Caco-2 (cell line): ENCODE data around the gene MMP26. TPM values are rescaled to one million over a fixed set of nuclear protein-coding genes. Genes with fewer than 3 reads are reported as not detected.

ENCODE experiments used
- Bru-seq: library from RNA; stranded (reverse); fragments of 400-500 nt; gene quantifications from one replicate; lab custom pipeline; 2021; lab: Mats Ljungman, UMichigan
- BruChase-seq, 2 experiments: library from RNA; stranded (reverse); fragments of 400-500 nt; gene quantifications; one replicate each; lab custom pipeline; 2021; lab: Mats Ljungman, UMichigan
- BruUV-seq: library from RNA; stranded (reverse); fragments of 400-500 nt; replicated peaks from 2 replicates; lab custom pipeline; 2021; lab: Mats Ljungman, UMichigan
- CTCF ChIA-PET: fragments of 300-600 bp; sonication (Branson Sonifier 250); formaldehyde crosslinking; loops from one replicate; lab custom pipeline; 2022; ENCODE audit warnings: antibody characterized with exemption; lab: Charles Lee
- POLR2A ChIA-PET: fragments of 300-600 bp; sonication (Branson Sonifier 250); formaldehyde crosslinking; loops from one replicate; lab custom pipeline; 2022; ENCODE audit warnings: antibody characterized with exemption; lab: Charles Lee
- DNase-seq, 2 experiments: peaks; one replicate each; pipeline versions ENCODE4 v3.0.0 to v3.0.0-alpha.2; 2020 to 2022
- H3K27me3 ChIP-seq: replicated peaks from 2 replicates; pipeline ENCODE4 v1.6.0; 2011; ENCODE audit warnings: low read length; ENCODE audit not compliant: control insufficient read depth, insufficient read depth
- H3K36me3 ChIP-seq: 2 replicates; pipeline ENCODE4 v1.5.1; 2011; ENCODE audit warnings: low read length; ENCODE audit not compliant: control insufficient read depth, insufficient read depth
- H3K4me1 ChIP-seq: fragments of 250-450 bp; sonication (Bioruptor Pico); 2 replicates; pipeline ENCODE4 v1.5.1; 2020; ENCODE audit warnings: mild to moderate bottlenecking
- H3K4me3 ChIP-seq: 2 replicates; pipeline ENCODE4 v1.5.1; 2011; ENCODE audit warnings: low read depth, mild to moderate bottlenecking, control low read depth, low read length
- H3K9me3 ChIP-seq: fragments of 250-450 bp; sonication (Bioruptor Pico); 2 replicates; pipeline ENCODE4 v1.5.1; 2020; ENCODE audit warnings: mild to moderate bottlenecking, moderate library complexity
- H3K27ac Mint-ChIP-seq: one replicate; pipeline ENCODE4 v1.8.0; 2022; ENCODE audit warnings: mixed read lengths; ENCODE audit not compliant: unreplicated experiment
- H3K27me3 Mint-ChIP-seq: one replicate; pipeline ENCODE4 v1.8.0; 2022; ENCODE audit warnings: mixed read lengths; ENCODE audit not compliant: insufficient read depth, unreplicated experiment
- H3K36me3 Mint-ChIP-seq: one replicate; pipeline ENCODE4 v1.8.0; 2022; ENCODE audit warnings: mild to moderate bottlenecking, mixed read lengths; ENCODE audit not compliant: insufficient read depth, unreplicated experiment
- H3K4me1 Mint-ChIP-seq: one replicate; pipeline ENCODE4 v1.8.0; 2022; ENCODE audit warnings: low read depth, mixed read lengths; ENCODE audit not compliant: unreplicated experiment
- H3K4me3 Mint-ChIP-seq: one replicate; pipeline ENCODE4 v1.8.0; 2022; ENCODE audit warnings: mild to moderate bottlenecking, moderate library complexity, mixed read lengths; ENCODE audit not compliant: unreplicated experiment
- H3K9me3 Mint-ChIP-seq: one replicate; pipeline ENCODE4 v1.8.0; 2022; ENCODE audit warnings: mixed read lengths; ENCODE audit not compliant: unreplicated experiment
- CTCF ChIP-seq, 2 experiments: fragments of 200-600 bp in 1 of 2; IDR thresholded peaks; 1 replicate in 1 of 2; 2 replicates in 1 of 2; pipeline versions ENCODE4 v1.5.1 to v1.8.0; 2011 to 2022; ENCODE audit warnings: antibody characterized with exemption in 1 of 2, control low read depth in 1 of 2, inconsistent platforms in 1 of 2, low read depth in 1 of 2, low read length in 1 of 2, mild to moderate bottlenecking in 1 of 2, moderate library complexity in 1 of 2; ENCODE audit not compliant: insufficient read depth in 1 of 2, severe bottlenecking in 1 of 2, unreplicated experiment in 1 of 2
- intact Hi-C: fragments of 100-400 bp; cut with micrococcal nuclease; formaldehyde crosslinking; loops from one replicate; pipeline ENCODE4 v1.10.0; 2022; ENCODE audit not compliant: unreplicated experiment
- long read RNA-seq: library from polyadenylated mRNA; stranded (forward); transcript quantifications from one replicate; pipeline ENCODE4 v2.0.0, GENCODE V29; 2022
- total RNA-seq: library from RNA; stranded (reverse); gene quantifications from 2 replicates; pipeline ENCODE4 v1.2.3, GENCODE V29; 2022

MMP26 gene
- total RNA-seq: not detected in 2 replicates
- Bru-seq, nascent RNA: percentile 1 among the genes with signal in this experiment
- percentile 1 among the genes with signal in this experiment for BruChase-seq, experiment 1, labeled RNA remaining after a 2-hour chase
- percentile 2 among the genes with signal in this experiment for BruChase-seq, experiment 2, labeled RNA remaining after a 6-hour chase
- long read RNA-seq: 0 reads

DNA sequence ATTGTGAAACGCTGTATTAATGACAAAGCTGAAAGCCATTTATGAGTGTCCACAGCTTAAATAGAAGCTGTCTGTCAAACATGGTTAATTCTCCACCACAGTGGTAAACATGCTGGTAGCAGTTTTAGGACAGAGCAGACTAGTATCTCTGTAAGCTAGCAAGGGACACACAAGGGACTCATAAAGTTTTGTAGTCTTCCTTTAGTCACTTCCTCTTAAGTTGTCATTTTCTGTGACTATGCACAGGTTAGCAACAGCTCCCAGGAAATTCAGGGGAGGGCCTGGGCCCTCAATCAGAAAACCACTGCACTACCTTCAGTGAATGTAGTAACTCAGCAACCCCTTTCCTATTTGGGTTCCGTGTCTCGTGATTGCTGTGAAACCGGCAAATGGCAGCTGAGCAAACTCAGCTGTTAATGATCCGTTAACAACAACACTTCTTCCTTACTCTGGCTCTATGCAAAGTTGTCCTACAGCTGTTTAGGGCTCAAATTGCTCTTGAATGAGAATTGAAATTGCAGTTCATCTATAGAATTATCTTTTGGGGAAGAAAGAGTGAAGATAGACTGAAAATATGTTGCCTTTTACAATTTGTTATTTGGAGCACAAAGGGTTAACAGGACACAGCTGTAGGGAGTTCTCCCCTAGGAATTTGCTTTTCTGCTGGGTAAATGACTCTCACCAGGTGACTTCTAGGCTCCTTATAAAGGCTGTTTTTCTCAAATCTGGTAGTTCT is at the start of gene MMP26:
TSS of gene MMP26 (plus strand) at position 731 of the 736 bp plus-strand sequence.
- peaks cover 5% of the 10 kb centered on the region for H3K27me3 Mint-ChIP-seq
- no peaks in the 10 kb centered on the region for H3K9me3 Mint-ChIP-seq
- DNase-seq: no peak
- POLR2A ChIA-PET: no interaction called here
- Histone ChIP-seq H3K27me3 (no peaks in the 10 kb centered on the region), H3K4me3 (no peak within 1 kb of the TSS), H3K9me3 (no peaks in the 10 kb centered on the region), H3K4me1 (no peaks in the 10 kb centered on the region), H3K36me3 (no peaks in the 10 kb centered on the region)
- CTCF ChIA-PET: no interaction called here
- H3K36me3 Mint-ChIP-seq: no peaks in the 10 kb centered on the region
- no TSS peak for BruUV-seq
- TF ChIP-seq CTCF (IDR thresholded peaks at IDR 0.05; ENCODE audit: insufficient read depth in 1 of 2, low read depth in 1 of 2, low read length in 1 of 2, severe bottlenecking in 1 of 2, unreplicated experiment in 1 of 2): no peak
- no peaks in the 10 kb centered on the region for H3K4me1 Mint-ChIP-seq
- no peak within 1 kb of the TSS for H3K27ac Mint-ChIP-seq
- H3K4me3 Mint-ChIP-seq: no peak within 1 kb of the TSS
- intact Hi-C loops: loop anchor here (2.0 kb wide), 1 partner anchor 71 kb away; no protein-coding TSS in a partner anchor

- peaks cover 5% of the 10 kb centered on the region; the same call in 1 of the 2 replicates for H3K4me1 ChIP-seq
- POLR2A ChIA-PET: no interaction called here
- no peaks in the 10 kb centered on the region for H3K4me1 Mint-ChIP-seq
- no peaks in the 10 kb centered on the region; the same call in 1 of the 2 replicates for H3K27me3 ChIP-seq
- BruUV-seq: no TSS peak
- H3K36me3 Mint-ChIP-seq: no peaks in the 10 kb centered on the region
- no peak overlapping the region for H3K4me3 Mint-ChIP-seq
- no peak for DNase-seq
- no peak for TF ChIP-seq CTCF (IDR thresholded peaks at IDR 0.05; ENCODE audit: insufficient read depth in 1 of 2, low read depth in 1 of 2, low read length in 1 of 2, severe bottlenecking in 1 of 2, unreplicated experiment in 1 of 2)
- no peaks in the 10 kb centered on the region; the same call in 1 of the 2 replicates for H3K9me3 ChIP-seq
- H3K9me3 Mint-ChIP-seq: no peaks in the 10 kb centered on the region
- H3K36me3 ChIP-seq: no peaks in the 10 kb centered on the region
- H3K27ac Mint-ChIP-seq: no peak overlapping the region
- intact Hi-C loops: no loop called here
- no peak overlapping the region for H3K4me3 ChIP-seq
- CTCF ChIA-PET: no interaction called here
- peaks cover 16% of the 10 kb centered on the region for H3K27me3 Mint-ChIP-seq
These were observed 45.7 kb upstream of the MMP26 start for GRCh38 chr11:4658629-4659445.

GRCh38 chr11:4662876-4663275 is 41.7 kb upstream of the MMP26 start:
- ChIA-PET POLR2A (no interaction called here), CTCF (no interaction called here)
- peaks cover 21% of the 10 kb centered on the region for H3K27me3 Mint-ChIP-seq
- no peak overlapping the region for H3K27ac Mint-ChIP-seq
- H3K4me3 Mint-ChIP-seq: no peak overlapping the region
- no peak overlapping the region for H3K4me3 ChIP-seq
- no peaks in the 10 kb centered on the region for H3K9me3 ChIP-seq
- intact Hi-C loops: no loop called here
- H3K9me3 Mint-ChIP-seq: no peaks in the 10 kb centered on the region
- no peaks in the 10 kb centered on the region for H3K27me3 ChIP-seq
- no peak for TF ChIP-seq CTCF (IDR thresholded peaks at IDR 0.05; ENCODE audit: insufficient read depth in 1 of 2, low read depth in 1 of 2, low read length in 1 of 2, severe bottlenecking in 1 of 2, unreplicated experiment in 1 of 2)
- no peaks in the 10 kb centered on the region for H3K36me3 ChIP-seq
- no peak for DNase-seq
- no peaks in the 10 kb centered on the region for H3K4me1 Mint-ChIP-seq
- no TSS peak for BruUV-seq
- peaks cover 5% of the 10 kb centered on the region; the same call in 1 of the 2 replicates for H3K4me1 ChIP-seq
- H3K36me3 Mint-ChIP-seq: no peaks in the 10 kb centered on the region
